GM19463 (cell line): ENCODE data around the gene PARP12.
A peak's percentile ranks its signal among the peaks of the same experiment; 100 is the strongest.

ENCODE experiments used
- ATAC-seq: cut with Tn5 transposase; IDR thresholded peaks from one replicate; pipeline ENCODE4 v1.9.1; 2021; ENCODE audit warnings: mild to moderate bottlenecking, moderate library complexity; ENCODE audit not compliant: unreplicated experiment

The PARP12 gene

DNA sequence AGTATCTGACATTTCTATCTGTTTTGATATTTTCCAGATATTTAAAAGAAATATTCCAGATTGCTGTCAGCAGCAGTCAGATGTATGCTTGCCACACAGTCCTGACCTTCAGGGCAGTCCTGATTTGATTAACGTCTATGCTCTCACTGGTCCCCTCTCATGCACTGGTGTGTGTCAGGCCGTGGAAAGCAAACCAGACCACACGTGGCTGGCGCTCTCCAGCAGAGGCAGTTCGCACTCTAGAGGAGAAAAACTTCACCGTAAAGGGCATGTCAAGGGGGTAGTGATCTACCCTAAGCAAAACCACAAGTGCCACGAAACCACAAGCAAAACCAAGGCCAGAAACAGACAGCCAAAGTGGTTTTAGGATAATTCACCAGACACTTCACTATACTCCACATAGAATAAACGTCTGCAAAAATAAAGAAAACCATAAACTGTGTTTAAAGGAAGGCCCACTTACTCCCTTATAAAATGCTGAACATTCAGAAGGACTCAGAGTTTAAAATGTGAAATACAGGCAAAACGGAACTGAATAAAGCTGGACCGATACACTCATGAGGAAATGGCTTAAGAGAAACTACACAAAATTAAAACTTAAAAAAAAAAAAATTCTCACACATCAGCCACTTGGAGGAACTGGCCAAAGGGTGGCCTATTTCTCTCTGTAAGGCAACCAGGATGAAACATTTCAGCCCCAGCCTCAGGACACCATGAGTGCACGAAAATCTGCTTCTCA lies 26.4 kb downstream of the PARP12 start:
- peak; percentile 68 for ATAC-seq

DNA sequence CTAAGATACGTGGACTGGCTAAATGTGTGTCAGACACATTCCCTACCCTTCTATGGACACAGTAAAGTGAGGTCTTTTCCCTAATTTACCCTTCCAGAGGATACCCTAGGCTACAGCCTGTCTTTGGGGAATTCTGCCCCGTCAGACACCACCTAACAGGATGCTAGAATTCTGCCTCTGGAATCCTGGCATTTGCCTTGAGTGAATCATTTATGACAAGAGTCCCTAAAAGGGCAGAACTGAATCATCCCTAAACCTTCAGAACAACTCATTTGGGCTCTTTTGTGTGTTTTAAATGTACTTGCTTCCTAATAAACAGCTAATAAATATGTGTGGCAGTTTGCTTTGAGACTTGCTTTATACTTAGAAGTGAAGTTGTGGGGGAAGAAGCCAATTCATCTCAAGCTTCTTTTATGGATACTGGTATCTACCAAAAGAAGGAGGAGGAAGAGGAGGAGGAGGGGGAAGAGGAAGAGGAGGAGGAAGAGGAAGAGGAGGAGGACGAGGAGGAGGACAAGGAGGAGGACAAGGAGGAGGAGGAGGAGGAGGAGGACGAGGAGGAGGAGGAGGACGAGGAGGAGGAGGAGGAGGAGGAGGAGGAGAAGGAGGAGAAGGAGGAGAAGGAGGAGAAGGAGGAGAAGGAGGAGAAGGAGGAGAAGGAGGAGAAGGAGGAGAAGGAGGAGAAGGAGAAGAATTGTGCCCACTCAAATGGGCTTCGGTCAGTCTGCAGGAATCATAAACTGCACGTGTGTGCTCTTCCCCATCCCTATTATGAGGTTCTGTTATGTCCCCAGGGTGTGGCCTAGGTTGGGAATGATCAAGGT lies 27.1 kb downstream of the PARP12 start:
- ATAC-seq: no peak

DNA sequence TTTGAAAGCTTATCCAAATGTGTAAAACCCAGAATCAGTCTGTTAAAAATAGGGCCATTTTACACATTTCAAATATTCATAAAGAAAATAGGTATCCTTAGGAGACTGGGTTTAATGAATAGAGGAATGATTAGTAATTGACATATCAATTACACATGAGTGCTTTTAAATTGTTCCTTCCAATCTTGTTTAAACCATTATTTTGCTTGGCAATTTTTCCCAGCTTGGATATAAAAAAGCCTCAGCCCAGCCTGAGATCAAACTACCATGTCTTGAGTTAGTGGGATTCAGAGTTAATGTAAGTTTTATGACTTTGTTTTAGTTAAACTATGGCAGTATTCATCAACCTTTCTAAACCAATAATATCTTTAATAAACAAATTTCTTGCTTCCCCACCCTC lies 28.3 kb downstream of the PARP12 start:
- no peak for ATAC-seq

GRCh38 chr7:140033779-140034363 lies 28.9 kb downstream of the PARP12 start:
- no peak for ATAC-seq

- ATAC-seq: no peak
Measured at GRCh38 chr7:140033036-140033435, 29.7 kb downstream of the PARP12 start.

GRCh38 chr7:140031364-140031763 lies 31.4 kb downstream of the PARP12 start:
- ATAC-seq: no peak

DNA sequence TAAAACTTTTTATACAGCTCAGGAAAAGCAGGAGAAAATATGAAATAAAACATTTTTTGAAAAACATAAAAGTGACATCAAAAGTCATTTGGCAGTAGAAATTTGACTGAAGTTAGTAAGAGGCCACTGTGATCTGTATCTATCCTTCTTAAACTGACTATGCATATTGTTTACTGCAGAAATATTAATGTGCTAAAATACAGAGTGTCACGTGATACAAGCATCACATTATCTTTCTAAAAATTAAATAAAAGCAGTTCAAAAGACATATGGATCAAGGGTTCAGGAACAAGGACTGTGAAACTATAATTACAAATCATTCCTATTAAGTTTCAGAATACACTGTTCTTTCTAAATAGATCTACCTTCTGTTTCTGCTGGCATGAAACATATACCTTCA lies 33.7 kb downstream of the PARP12 start:
- ATAC-seq: no peak

GRCh38 chr7:140028311-140028710 lies 34.4 kb downstream of the PARP12 start:
- no peak for ATAC-seq

DNA sequence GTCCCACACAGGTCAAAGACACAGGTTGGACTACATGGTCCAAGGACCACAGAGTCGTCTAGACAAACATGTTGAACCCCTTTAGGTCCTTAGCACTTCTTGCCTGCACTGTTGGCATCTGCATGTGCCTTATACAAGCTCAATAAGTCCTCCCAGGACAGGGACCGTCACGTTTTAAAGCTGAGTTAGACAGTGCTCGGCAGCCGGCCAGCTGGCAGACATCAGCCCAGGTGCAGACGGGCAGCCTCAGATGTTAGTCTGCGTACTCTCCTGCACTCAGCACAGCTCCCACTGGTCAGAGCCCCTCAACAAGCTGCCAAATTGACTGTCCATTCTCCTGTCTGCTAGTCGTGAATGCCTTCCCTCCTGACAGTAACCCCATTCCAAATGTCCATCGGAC lies 34.9 kb downstream of the PARP12 start:
- ATAC-seq: no peak

DNA sequence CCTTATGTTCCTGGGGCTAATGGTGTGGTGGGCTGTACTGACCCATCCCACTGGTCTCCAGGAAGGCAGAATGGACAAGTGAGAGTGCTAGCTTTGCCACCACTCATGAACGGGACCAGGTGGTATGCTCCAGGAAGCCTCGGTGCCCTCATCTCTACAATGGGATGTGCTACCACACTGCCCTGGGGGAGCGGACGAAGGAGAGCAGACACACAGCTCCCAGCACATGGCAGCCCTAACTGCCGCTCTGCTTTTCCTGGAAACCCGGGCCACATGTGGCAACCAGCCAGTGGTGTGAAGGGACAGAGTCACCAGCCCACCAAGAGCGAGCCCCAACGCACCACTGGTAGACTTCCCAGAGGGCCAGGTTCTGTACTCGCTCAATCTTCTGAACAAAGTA lies 35.8 kb downstream of the PARP12 start:
- ATAC-seq: no peak

DNA sequence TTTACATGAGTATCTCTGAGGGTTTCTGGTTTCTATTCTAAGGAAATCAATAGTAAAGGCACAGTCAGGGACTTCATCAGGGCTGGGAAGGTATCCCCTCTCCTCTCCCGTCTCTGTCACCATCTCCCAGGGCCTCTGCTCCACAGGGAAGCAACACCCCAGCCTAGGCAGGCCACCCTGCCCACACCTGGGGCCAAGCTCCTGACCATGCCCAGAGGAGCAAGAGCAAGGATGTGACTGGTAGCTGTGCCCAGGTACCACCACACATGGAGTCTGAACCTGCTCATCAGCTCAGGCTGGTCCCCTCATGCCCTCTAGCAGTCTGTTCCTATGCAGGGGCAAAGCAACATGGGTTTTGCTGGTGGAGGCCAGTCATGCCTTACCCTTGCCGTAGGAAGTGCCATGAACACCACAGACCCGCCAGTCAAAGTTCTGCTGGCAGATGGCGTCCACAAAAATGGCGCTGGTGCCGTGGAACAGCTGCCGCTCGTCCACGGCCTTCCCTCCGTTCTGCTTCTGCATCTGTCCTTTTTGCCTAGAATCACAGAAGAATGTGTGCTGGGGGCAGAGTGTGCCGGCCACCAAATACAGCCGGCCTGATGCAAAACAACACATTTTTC lies 36.8 kb downstream of the PARP12 start:
- no peak for ATAC-seq

GRCh38 chr7:140025241-140025640 lies 37.5 kb downstream of the PARP12 start:
- no peak for ATAC-seq

DNA sequence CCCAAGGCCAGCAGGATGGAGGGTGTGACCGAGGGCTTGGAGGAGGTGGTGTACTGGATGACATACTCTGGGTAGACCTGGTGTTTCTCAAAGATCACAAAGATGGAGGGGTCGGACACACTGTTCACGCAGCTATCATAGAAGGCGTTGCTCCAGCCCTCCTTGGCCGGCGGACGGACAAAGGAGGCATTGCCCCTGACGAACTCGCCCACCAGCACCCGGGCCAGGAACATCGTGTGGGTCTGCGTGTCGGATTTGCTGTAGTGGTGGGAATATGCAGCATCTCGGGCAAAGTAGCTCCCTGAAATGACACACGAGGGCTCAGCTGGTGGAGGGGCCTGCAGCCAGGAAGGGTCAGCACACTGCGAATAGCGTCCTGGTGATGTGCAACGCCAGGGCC lies 38.2 kb downstream of the PARP12 start:
- ATAC-seq: no peak

DNA sequence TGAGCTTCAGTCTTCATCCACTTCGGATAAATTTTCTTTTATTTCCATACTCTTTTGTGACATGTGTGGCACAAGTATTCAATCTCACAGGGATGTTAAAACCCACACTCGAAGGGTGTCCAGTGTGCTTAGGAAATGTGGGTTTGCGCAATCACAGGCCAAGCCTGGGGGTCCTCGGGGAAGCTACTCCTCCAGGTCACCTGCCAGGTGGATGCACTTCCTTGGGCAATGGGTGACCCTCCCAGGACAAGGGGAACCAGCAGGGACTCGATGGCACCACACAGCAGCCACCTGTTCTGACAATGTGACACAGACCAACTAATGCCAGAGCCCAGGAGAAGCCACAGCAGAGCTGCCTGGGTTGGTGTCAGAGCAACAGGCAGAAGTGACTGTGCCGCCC lies 39.0 kb downstream of the PARP12 start:
- no peak for ATAC-seq

GRCh38 chr7:140022582-140023211 lies 40.1 kb downstream of the PARP12 start:
- no peak for ATAC-seq

DNA sequence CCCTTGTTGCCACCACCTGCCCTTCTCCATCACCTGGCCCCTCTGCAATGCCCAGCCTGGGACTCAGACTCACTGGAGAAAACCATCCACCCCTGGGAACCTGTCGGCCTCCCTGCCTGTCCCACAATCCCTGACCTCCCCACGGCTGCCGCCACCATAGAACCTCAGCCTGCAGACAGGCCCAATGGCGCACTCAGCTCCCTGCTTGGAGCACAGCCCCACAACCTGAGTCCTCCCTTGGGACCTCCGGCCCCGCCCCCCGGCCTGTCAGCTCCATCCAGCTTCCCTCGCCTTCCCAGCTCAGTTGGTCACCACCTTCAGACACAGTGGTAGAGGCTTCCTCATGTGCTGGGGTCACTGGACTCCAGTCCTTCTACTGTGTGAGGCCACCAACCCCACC lies 41.1 kb downstream of the PARP12 start:
- no peak for ATAC-seq

- ATAC-seq: no peak
Measured at GRCh38 chr7:140019606-140020005, 43.1 kb downstream of the PARP12 start.

- no peak for ATAC-seq
Measured at GRCh38 chr7:140019172-140019571, 43.6 kb downstream of the PARP12 start.

GRCh38 chr7:140018125-140019043 lies 44.4 kb downstream of the PARP12 start:
- no peak for ATAC-seq

DNA sequence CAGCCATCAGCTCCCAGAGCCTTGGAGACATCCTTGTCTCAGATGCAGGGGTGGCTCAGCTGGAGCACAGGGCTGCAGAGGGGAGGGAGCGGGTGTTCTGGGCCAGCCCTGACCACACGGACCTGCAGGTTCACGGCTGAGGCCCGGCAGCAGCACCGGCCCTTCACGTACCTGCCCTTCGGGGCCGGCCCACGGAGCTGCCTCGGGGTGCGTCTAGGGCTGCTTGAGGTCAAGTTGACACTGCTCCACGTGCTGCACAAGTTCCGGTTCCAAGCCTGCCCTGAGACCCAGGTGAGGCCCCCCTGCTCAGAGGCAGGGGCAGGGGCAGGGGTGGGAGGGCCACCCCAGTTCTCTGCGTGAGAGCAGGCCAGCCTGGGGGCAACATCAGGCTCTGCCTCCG lies 45.2 kb downstream of the PARP12 start:
- ATAC-seq: no peak
